ENCODE data around the gene MYD88.

MYD88 gene

DNA sequence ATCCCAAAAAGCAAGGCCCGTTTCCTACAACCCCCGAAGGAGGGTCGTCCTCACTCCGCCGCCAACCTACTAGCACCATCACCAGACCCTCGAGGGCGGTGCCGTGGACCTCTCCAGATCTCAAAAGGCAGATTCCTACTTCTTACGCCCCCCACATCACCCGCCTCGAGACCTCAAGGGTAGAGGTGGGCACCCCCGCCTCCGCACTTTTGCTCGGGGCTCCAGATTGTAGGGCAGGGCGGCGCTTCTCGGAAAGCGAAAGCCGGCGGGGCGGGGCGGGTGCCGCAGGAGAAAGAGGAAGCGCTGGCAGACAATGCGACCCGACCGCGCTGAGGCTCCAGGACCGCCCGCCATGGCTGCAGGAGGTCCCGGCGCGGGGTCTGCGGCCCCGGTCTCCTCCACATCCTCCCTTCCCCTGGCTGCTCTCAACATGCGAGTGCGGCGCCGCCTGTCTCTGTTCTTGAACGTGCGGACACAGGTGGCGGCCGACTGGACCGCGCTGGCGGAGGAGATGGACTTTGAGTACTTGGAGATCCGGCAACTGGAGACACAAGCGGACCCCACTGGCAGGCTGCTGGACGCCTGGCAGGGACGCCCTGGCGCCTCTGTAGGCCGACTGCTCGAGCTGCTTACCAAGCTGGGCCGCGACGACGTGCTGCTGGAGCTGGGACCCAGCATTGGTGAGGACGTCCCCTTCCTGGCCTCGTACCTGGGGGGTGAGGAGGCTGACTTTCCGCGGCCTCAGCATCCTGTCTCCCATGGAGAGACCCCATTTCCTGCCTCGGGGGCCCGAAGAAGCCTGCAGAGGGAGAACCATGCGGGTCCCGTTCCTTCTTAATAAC lies at the start of gene MYD88:
TSS of gene MYD88 (plus strand) at position 313 of the 842 bp plus-strand sequence. CDS start at position 353, 40 bp downstream.
- peak; percentile 17 for DNase-seq

DNA sequence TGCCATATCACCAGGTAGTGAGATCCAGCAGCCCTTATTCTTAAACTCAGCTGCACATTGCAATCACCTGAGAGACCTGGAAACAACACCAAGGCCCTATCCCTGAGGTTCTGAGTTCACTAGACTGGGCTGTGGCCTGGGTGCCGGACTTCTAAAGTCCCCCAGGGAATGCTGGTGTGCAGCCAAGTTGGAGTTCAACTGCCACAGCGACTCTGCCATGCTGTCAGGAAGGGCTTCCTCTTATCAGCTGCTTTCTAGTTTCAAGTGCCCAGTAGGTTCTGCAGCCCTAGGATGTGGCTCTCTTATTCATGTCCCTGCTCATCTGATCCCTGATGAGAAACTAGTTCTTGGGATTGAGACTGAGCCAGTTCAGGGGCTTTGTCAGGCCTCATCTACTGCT lies 49.3 kb upstream of the MYD88 start:
- DNase-seq: no peak

DNA sequence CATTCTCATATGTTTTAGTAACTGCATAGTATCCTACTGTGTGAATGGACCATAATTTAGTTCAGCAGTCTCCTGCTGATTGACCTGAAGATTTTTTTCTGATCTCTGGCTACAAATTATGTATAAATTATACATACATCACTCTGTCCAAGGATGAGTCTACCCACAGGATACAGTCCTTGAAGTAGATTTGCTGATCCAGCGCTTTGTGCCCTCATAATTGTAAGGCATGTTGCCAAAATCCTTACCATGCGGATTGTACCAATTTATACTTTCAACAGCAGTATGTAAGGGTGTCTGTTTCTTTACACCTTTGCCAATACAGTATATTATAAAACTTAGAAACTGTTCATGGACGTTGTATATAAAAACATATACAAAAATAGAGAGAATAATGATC lies 48.0 kb upstream of the MYD88 start:
- DNase-seq: no peak

DNA sequence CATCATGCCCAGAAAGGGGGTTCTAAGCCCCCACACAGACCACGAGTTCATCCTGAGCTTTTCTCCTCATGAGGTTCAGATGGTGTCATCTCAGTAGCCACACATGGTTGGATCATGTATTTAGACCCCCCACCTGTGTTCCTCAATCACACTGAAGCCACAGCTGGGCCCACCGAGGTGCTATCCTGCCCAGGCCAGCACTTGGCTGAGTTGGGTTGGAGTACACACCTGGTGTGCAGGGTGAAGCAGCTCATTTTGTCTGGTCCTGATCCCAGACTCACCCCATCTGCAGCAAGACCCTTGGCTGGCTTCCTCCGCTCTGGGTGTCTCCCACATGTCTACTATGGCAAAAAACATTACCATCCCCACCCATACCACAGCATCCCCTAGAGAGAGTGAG lies 43.5 kb upstream of the MYD88 start:
- DNase-seq: no peak

DNA sequence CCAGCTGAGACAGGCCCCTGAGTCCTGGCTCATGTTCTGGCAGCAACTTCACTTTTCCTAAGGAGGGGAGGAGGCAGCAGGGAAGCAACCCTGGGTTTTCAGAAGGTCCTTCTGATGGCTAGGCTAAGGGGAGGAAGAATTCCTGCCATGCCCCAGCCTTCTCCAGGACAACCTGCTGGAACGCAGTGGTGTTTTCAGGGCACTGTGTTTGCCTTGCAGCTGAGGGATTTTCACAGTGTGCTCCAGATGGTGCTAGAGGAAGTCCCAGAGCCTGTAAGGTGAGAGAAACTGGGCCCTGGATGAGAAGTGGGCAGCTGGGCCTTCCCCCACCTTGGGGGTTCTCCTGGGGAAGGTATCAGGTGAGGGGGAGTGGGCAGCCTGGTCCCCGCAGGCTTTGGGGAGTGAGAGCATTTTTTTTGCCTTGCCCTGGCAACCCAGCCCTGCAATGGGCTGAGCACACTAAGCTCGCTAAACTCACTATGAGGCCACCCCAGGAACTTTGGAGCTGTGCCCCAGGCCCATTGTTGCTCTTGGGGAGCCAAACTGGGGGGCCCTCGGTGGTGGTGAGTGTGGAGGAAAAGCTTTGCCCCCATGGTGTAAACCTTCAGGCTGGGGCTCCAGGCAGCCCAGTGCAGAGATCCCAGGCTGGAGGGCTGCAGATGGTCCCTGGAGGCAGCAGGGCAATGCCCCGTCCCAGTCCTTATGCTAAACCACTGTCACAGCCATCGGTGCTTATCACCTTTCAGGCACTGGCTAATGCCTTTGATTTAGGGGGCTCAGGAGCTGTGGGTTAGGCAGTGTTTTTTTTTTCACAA lies 42.6 kb upstream of the MYD88 start:
- no peak for DNase-seq

DNA sequence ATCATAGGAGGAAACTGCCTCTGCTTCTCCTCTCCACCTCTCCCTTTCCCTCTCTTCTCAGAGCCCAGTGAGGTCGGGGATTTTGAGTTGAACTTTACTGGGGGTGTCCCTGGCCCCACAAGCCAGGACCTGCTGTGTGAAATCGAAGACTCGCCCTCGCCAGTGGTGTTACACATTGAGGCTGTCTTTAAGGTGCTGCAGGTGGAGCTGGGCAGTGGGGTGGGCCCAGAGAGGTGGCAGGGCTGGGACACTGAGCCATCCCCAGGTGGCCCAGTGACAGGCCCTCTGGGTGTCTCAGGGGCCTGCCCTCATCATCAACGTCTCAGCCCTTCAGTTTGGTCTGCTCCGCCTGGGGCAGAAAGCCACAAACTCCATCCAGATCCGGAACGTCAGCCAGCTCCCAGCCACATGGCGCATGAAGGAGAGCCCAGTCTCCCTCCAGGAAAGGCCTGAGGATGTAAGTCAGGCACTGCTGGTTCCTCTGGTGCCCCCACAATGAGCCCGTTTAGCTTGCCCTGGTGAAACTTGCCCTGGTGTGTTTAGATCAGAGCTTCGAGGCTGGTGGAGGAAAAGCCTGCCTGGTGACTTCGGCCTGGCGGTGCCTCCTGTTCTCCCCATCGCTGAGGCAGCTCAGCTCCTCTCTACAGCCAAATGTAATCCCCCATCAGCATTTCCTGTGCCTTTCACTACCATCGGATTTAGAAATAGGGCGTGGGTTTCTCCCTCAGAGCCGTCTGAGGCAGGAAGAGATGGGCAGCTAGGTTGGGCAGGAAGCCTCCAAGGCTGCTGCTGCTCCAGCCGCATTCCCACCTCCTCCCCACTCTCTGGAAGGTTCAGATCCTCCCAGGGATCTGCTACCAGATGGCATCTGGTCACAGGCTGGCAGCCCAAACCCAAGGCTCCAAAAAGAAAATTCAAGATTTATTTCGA lies 40.8 kb upstream of the MYD88 start:
- DNase-seq: no peak

DNA sequence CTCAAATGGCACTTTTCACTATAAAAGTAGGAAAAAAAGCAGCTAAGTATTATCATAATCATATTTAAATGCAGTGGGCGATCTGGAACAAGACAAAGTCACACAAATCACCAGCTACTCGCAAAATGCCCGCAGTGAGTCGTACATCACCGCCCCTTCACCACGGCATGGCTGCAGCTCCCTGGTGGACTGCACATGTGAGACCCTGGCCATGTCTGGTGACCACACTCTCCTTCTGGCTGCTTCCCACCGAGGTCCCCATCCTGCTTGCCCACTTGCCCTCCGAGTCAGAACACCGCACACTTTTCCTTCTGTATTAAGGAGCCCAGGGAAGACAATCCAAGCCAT lies 40.1 kb upstream of the MYD88 start:
- no peak for DNase-seq

DNA sequence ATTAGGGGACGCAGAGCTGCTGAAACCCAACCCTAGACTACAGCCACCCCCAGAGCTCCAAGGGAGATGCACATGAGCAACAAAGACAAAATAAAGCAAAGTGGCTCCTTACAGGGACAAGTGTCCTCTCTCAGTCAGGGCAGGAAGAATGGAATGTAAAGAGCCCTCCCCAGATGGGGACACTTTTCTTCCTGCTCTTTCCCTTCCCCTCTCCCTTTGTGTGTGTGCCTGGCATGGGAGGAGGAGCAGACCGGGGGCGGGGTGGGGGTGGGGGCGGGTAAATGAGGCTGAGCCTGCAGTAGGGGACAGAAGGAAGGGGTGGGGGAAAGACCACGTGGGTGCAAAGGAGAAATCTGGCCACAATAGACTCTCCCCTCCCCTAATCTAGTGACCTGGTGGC lies 38.9 kb upstream of the MYD88 start:
- no peak for DNase-seq

DNA sequence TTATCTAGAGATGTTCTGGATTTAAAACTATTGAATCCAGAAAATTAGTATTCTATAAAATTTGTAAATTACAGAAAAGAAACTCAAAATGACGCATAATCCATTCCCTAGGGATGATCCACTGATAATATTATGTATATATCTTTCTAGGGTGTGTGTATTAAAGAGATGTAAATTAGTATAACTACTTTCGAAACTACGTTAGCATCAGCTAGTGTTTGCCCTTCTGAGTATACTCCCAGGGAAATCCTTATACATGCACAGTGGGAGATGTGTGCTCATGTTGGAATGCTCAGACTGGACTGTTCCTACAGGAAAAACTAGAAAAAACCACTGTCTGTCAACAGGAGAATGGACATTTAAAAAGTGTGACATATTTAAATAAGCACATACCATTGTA lies 38.0 kb upstream of the MYD88 start:
- DNase-seq: no peak

DNA sequence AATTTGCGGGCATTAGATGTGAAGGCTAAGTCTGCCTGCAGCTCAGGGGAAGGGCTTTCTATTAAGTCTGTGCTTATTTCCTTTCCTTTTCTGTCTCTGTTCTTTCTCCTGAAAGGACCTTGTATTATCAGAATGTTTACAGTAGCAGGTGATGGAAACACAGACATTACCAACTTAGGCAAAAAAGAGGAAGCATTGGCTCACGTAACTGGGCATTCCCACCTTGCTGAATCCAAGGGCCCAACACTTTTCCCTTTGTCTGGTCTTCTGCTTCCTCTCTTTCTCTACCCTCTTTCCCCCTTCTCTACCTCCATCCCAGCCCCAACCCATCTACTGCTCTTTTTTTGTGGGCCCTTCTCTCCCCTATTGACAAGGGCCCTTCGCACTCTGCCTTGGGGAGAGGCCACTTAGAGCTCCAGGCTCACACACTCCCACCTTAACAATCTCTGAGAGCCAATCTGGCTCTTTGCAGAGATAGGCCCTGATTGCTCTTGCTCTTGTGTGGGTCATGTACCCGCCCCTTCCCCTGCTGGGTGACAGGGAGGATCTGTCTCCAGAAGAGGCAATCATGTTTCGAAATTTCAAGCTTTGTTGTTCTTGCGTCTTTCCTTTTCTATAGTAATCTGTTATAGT lies 36.5 kb upstream of the MYD88 start:
- DNase-seq: no peak

DNA sequence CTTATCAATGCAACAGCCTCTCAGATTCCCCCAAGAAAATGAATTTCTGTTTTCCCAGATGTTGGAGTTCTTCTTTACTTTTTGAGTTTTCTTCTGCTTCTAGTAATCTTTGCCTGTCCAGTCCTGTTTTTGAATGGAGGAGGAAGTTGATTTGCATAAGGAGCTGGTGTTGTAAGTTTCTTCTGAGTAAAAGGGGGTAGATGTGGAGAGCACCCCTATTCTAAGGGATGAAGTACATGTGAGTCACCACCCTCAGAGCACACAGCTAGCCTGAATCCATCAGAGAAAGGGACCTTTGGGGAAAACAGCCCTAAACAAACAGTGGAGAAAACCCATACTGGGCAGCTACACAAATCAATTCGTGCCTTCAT lies 36.0 kb upstream of the MYD88 start:
- no peak for DNase-seq

DNA sequence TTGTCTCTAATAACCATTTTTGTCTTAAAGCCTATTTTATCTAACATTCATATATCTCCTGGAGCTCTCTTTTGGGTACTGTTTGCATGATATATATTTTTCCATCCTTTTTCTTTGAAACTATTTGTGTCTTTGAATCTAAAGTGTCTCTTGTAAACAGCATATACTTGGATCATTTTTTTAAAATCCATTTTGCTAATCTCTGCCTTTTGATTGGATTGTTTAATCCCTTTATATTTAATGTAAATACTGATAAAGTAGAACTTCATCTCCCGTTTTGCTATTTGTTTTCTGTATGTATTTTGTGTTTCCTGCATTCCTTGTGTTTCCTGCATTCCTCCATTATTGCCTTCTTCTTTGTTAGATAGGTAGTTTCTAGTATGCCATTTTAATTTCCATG lies 32.9 kb upstream of the MYD88 start:
- no peak for DNase-seq

DNA sequence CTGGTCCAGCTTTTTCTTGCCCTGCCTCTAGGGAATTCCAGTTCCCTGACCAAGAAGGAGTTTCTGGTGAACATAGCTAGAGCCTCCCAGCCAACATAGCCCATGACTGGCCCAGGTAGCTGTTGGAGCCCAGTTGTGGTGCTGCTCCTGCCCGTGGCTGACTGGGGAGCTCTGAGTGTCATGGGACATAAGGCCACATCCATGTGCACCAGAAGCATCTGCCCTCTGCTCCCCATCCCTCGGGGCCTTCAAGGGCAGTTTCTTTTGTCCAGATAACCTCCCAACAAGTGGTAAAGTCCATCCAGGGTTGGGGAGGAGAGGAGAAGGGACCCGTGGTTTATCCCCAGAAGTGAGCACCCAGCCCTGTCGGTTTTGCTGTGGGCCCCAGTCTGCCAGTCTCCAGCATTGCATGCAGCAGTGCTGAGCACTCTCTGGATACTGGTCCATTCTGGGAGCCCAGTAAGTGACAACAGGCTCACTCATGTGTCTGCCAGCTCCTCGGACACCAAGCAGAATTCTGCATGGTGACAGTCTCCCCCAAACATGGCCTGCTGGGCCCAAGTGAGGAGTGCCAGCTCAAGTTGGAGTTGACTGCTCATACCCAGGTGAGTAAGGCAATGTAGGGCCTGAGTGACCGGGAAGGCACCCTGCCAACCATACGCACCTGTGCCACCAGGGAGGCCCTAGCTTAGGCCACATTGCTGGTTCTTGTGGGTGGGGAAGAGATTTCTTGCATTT lies 30.4 kb upstream of the MYD88 start:
- no peak for DNase-seq

DNA sequence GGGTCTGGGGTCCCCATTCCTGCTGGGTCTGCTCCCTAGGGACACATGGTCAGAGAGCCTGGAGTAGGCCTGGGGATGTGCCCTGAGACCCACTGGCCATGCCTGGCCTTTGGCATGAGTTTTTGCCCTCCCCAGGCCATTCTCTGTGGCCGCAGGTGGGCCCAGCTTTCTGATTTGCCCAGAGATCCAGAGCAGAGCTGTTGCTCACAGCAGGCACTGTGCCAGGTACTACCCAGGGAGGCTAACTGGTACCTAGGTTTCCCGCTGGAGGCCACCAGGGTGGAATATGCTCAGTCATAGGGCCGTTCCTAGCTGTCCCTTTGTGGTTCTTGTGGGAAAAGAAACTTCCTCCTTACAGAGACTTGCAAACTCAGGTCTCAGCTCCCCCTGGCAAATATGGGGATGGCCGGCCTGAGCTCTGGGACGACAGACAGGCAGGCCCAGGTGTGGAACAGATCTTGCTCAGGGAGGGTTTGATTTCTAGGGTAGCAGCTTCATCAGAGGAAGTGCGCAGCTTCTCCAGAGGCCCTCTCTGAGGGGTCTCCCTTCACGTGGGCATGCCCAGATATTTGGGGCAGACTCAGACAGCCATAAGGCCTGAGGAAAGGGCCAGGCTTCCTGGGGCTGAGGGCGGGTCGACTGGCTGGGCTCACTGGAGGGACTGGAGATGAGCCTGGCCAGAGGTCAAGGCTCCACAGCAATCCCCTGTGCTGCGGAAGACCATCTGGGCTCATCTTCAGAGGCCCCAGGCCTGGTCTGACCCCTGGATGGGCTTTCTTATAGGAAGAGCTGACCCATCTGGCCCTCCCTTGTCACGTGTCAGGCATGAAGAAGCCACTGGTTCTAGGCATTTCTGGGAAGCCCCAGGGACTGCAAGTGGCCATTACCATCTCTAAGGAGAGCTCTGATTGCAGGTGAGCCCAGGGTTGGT lies 29.5 kb upstream of the MYD88 start:
- DNase-seq: peak; percentile 61

DNA sequence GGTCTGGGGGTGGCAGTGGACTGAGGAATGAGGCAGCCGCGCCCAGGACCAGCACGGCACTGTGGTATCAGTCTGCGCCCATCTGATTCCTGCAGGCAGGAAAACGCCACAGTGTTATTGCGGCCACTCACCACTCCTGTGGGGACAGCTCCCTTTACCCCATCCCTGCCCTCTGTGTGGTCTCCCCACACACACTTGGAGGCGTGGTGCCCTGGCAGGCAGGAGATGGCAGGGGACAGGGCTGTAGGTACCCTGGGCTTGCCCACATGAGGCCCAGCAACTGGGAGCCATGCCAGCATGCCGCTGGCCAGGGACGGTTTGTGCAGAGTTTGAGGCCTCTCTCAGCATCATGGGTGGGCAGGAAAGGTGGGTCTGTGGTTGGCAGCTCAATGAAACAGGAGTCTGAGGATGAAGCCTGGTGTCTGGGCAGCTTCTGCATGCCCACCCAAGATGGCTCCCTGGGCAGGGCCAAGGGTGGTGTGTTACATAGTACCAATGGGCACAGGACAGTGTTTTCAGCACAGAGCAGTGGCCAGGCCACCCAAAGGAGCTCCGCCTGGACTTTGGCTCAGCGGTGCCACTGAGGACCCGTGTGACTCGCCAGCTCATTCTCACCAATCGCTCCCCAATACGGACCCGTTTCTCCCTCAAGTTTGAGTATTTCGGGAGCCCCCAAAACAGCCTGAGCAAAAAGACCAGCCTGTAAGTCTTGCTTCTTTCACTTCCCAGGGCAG lies 28.7 kb upstream of the MYD88 start:
- DNase-seq: no peak

DNA sequence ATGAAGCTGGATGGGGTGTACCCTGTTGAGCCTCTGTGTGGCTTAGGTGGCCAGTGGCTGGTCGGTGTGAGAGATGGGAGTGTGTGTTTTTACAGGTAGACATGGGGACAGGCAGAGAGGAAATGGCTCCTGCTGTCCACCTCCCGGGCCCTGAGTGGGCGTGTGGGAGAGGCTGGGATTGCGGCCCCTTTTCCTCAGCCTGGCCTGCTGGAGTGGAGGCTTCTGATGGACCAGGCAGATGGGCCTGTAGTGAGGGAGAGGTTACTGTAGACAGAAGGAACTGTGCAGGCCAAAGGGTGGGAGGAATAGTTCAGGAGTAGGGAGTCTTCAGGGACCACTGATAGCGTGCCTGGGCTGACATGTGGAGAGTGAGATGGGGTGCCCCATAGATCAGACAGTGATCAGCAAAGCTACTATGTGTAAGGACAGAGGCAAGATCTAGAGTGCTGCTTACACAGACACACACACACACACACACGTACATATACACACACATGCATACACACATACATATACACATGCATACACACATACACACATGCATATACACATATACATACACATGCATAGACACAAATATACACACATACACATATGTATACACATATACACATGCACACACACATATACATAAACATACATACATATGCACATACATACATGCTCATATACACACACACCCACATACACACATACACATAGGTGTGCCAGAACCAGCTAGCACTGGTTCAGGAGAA lies 28.0 kb upstream of the MYD88 start:
- DNase-seq: no peak

DNA sequence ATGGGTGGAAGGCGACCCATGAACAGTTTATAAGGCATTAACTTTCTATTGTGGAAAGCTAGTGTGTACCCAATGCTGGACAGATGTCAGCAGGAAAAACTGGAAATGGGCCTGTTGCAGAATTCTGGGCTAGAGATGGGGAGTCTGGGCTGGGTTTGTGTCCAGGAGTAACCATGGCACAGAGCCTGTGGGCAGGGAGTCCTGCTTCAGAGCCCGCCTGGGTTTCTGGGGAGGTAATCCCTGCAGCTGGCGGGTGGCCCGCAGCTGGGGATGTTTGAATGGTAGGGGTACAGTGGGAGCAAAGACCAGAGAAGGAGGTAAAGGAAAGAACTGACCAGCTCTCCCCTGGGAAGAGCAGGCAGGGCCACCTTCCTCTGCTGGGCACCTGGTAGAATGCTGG lies 27.3 kb upstream of the MYD88 start:
- no peak for DNase-seq

DNA sequence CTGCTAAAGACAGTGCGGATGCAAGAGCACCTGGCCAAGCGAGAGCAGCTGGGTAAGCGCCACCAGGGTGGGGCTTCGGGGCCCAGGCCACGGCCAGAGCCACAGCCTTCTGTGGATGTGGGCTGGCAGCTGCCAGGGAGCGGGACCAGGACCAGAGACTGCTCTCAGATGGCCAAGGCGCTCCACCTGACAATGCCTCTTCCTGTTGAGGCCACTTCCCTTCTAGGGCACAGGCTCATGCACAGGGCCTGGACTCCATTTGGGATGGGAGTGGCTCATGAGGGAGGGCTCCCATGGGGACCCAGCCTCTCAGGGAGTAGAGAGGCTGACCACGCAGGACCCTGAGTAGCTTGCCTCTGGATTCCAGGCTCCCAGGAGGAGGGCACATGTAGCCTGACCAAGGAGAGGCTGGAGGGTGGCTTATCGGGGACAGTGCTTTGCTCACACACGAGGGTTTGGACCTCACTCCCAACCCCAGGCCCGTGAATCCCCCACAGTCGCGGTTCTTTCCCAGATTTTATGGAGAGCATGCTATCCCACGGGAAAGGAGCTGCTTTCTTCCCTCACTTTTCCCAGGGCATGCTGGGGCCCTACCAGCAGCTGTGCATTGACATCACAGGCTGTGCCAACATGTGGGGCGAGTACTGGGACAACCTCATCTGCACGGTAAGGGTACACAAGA lies 26.6 kb upstream of the MYD88 start:
- DNase-seq: no peak

DNA sequence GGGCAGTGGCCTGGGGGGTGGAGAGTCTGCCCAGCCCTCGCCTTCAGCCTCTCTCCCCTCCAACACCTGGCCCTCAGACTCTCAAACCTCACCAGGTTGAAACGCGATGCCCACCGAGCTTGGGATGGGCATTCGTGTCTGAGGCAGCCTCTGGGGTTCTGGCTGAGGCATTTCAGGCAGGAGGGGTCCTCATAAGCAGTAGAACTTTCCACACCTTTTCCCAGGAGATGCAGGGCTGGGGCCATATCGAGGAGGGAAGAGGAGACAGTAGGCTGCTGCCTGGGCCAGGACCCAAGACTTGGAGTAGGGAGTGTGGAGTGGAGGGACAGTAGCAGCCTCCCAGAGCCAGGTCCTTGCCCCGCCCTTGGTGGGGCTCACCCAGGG lies 26.1 kb upstream of the MYD88 start:
- DNase-seq: no peak

All from GF-D8 (cell line).